ENCODE data around the gene CUX1.
"Not testable (repeated sequence)": the region's sequence is repeated elsewhere in the genome, so short reads cannot be mapped to it uniquely, and the experiment has no call there.

The CUX1 gene

DNA sequence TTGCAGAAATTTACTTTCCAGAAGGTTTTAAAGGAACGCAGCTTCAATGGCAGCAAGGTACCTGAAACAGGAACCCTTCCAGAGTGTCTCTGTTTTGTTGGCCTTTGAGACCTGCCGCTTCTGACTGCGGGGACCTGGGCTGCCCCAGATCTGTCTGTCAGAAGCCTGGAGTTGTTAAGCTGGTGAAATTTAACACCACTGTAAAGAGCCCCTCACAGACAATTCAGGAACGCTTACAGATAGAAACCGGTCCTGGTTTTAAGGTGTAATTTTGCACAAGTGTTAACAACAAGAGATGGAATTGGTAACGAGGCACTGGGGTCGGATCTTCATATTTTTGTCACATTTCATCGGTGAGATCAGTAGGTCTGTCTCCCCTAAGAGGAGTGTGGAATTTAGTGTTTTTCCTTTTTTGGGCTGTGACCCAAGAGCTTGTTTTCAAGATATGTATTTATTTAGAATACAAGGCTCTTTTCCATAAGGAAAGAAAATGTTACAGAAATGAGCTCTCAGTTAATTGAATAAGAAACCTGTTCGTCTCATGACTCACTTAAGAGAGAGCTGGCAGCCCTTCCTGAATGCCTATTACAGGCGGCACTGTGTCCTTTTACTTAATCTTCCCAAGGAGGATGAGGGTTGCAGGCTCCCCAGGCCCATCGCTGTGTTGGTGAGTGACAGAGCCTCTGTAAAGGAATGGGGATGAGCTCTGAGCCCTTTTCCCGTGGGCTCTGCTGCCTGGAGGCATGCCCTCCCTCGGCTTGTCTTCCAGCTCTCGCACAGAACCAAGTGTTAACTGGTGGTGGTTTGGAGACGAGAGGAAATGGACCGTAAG, 168.7 kb downstream of the CUX1 start:
- Histone ChIP-seq H3K9me3 (ENCODE audit: severe bottlenecking) (no peaks in the 10 kb centered on the region), H3K4me3 (ENCODE audit: severe bottlenecking) (no peak overlapping the region), H3K27me3 (ENCODE audit: insufficient read depth, poor library complexity, severe bottlenecking) (no peaks in the 10 kb centered on the region), H3K4me1 (ENCODE audit: insufficient read depth, poor library complexity, severe bottlenecking) (peaks cover 12% of the 10 kb centered on the region), H3K36me3 (ENCODE audit: low read depth) (no peaks in the 10 kb centered on the region), H3K27ac (ENCODE audit: poor library complexity, severe bottlenecking) (no peak overlapping the region)
- no peak for DNase-seq (ENCODE audit: low spot score)
- TF ChIP-seq, protein P1, sequence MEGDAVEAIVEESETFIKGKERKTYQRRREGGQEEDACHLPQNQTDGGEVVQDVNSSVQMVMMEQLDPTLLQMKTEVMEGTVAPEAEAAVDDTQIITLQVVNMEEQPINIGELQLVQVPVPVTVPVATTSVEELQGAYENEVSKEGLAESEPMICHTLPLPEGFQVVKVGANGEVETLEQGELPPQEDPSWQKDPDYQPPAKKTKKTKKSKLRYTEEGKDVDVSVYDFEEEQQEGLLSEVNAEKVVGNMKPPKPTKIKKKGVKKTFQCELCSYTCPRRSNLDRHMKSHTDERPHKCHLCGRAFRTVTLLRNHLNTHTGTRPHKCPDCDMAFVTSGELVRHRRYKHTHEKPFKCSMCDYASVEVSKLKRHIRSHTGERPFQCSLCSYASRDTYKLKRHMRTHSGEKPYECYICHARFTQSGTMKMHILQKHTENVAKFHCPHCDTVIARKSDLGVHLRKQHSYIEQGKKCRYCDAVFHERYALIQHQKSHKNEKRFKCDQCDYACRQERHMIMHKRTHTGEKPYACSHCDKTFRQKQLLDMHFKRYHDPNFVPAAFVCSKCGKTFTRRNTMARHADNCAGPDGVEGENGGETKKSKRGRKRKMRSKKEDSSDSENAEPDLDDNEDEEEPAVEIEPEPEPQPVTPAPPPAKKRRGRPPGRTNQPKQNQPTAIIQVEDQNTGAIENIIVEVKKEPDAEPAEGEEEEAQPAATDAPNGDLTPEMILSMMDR (IDR thresholded peaks at IDR 0.05; ENCODE audit: poor library complexity, severe bottlenecking) = no peak
- ATAC-seq (ENCODE audit: low read depth) = peak; percentile 33; the same call in 1 of the 3 replicates

DNA sequence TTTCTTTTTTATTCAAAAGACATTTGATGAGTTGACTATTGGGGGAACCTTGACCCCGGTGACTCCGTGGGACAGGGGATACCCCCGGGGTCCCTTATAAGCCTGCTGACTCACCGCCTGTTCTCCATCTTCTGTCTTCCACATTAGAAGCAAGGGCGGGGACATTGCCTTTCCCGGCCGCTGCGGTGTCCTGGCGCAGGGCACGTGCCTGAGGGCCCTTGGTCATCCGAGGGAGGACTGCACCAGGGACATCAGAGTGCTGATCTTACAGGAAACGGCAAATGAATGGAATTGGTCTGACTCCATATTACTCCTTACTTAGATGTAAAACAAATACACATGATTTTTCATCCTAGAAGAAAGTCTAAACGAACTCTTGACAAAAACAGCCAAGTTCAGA, 170.1 kb downstream of the CUX1 start:
- DNase-seq (ENCODE audit: low spot score) (no peak), ATAC-seq (ENCODE audit: low read depth) (no peak)
- no peaks in the 10 kb centered on the region for H3K27me3 ChIP-seq (ENCODE audit: insufficient read depth, poor library complexity, severe bottlenecking)
- no peak overlapping the region for H3K4me3 ChIP-seq (ENCODE audit: severe bottlenecking)
- TF ChIP-seq, protein P1 (IDR thresholded peaks at IDR 0.05; ENCODE audit: poor library complexity, severe bottlenecking) = no peak
- H3K36me3 ChIP-seq (ENCODE audit: low read depth) = no peaks in the 10 kb centered on the region
- H3K9me3 ChIP-seq (ENCODE audit: severe bottlenecking) = no peaks in the 10 kb centered on the region
- H3K27ac ChIP-seq (ENCODE audit: poor library complexity, severe bottlenecking) = no peak overlapping the region
- peaks cover 5% of the 10 kb centered on the region for H3K4me1 ChIP-seq (ENCODE audit: insufficient read depth, poor library complexity, severe bottlenecking)

DNA sequence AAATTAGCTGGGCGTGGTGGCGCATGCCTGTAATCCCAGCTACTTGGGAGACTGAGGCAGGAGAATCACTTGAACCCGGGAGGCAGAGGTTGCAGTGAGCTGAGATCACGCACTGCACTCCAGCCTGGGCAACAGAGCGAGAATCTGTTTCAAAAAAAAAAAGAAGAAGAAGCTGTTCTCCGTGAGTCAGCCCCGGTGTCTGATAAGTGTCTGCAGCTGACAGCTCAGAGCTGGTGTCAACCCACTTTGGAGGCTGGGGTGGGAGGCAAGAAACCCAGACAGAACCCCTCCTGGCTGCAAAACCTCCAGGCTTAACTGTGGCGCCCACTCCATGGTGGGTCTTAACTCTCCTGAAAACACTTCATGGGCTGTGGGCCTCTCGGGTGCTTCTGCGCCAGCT, 170.6 kb downstream of the CUX1 start:
- not testable (repeated sequence) for H3K4me1 ChIP-seq (ENCODE audit: insufficient read depth, poor library complexity, severe bottlenecking); DNase-seq (ENCODE audit: low spot score); H3K4me3 ChIP-seq (ENCODE audit: severe bottlenecking); ATAC-seq (ENCODE audit: low read depth); H3K27me3 ChIP-seq (ENCODE audit: insufficient read depth, poor library complexity, severe bottlenecking); H3K9me3 ChIP-seq (ENCODE audit: severe bottlenecking); H3K36me3 ChIP-seq (ENCODE audit: low read depth); H3K27ac ChIP-seq (ENCODE audit: poor library complexity, severe bottlenecking)

DNA sequence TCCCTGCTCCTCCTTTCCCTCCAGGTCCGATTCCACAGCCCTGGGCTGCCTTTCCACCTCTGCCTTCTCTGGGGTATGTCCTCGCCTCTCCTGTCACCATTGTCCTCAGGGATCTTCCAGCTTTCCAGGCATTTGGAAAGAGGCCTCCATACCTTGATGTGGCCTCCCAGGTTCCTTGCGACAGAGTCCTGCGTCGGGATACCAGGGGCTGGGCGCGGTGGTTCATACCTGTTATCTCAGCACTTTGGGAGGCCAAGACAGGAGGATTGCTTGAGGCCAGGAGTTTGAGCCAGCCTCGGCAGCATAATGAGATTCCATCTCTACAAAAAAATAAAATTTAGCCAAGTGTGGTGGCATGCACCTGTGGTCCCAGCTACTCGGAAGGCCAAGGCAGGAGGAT, 171.1 kb downstream of the CUX1 start:
- H3K36me3 ChIP-seq (ENCODE audit: low read depth) = no peaks in the 10 kb centered on the region
- no peak overlapping the region for H3K27ac ChIP-seq (ENCODE audit: poor library complexity, severe bottlenecking)
- TF ChIP-seq, protein P1 (IDR thresholded peaks at IDR 0.05; ENCODE audit: poor library complexity, severe bottlenecking) = no peak
- no peak for DNase-seq (ENCODE audit: low spot score)
- H3K4me1 ChIP-seq (ENCODE audit: insufficient read depth, poor library complexity, severe bottlenecking) = peaks cover 5% of the 10 kb centered on the region
- ATAC-seq (ENCODE audit: low read depth) = no peak
- H3K4me3 ChIP-seq (ENCODE audit: severe bottlenecking) = no peak overlapping the region
- H3K27me3 ChIP-seq (ENCODE audit: insufficient read depth, poor library complexity, severe bottlenecking) = no peaks in the 10 kb centered on the region
- H3K9me3 ChIP-seq (ENCODE audit: severe bottlenecking) = no peaks in the 10 kb centered on the region

DNA sequence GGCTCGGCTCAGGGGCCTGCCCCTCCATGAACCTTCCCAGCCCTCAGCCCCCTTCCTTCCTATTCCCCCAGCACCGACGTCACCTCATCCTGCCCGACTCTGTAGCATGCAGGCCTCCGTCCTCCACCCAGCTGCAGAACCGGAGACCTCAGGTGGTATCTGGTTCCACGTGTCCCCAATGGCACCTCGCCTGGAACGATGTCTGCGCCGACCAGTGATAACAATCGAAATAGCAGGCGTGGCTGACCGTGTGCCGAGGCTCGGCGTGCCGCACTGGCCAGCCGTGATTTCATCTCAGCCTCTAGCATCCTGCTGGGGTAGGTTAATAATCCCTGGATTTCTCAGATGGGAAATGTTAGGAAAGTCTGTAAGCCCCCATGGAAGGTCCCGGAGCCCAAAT, 171.7 kb downstream of the CUX1 start:
- no peak for ATAC-seq (ENCODE audit: low read depth)
- Histone ChIP-seq H3K27ac (ENCODE audit: poor library complexity, severe bottlenecking) (no peak overlapping the region), H3K9me3 (ENCODE audit: severe bottlenecking) (no peaks in the 10 kb centered on the region), H3K4me1 (ENCODE audit: insufficient read depth, poor library complexity, severe bottlenecking) (peaks cover 5% of the 10 kb centered on the region), H3K27me3 (ENCODE audit: insufficient read depth, poor library complexity, severe bottlenecking) (no peaks in the 10 kb centered on the region), H3K36me3 (ENCODE audit: low read depth) (no peaks in the 10 kb centered on the region), H3K4me3 (ENCODE audit: severe bottlenecking) (no peak overlapping the region)
- TF ChIP-seq, protein P1 (IDR thresholded peaks at IDR 0.05; ENCODE audit: poor library complexity, severe bottlenecking) = no peak
- no peak for DNase-seq (ENCODE audit: low spot score)

Data from RWPE2 (cell line).